B cell (primary cell): Measurements from ENCODE around the gene ARHGDIA. TPM values are rescaled to one million over a fixed set of nuclear protein-coding genes. Genes with fewer than 3 reads are reported as not detected.

ENCODE experiments used
- ATAC-seq: fragments of 200-7000 bp; cut with Tn5 transposase; one replicate; pipeline ENCODE4 v1.10.0; 2021; ENCODE audit warnings: low read depth, mild to moderate bottlenecking, moderate number of reproducible peaks, moderate library complexity
- CTCF ChIA-PET: fragments of 350-600 bp; sonication (Branson Sonifier 250); formaldehyde crosslinking; loops from one replicate; lab custom pipeline; 2021; ENCODE audit warnings: antibody characterized with exemption, inconsistent platforms; lab: Charles Lee
- POLR2A ChIA-PET: fragments of 350-600 bp; sonication (Branson Sonifier 250); formaldehyde crosslinking; loops from one replicate; lab custom pipeline; 2021; ENCODE audit warnings: antibody characterized with exemption; lab: Charles Lee
- DNase-seq: peaks from one replicate; pipeline ENCODE4 v3.0.0; 2013
- H2AFZ ChIP-seq: 2 replicates; pipeline ENCODE4 v1.6.1; 2012; ENCODE audit warnings: mild to moderate bottlenecking, low read depth, low read length; ENCODE audit not compliant: insufficient read depth, poor library complexity, severe bottlenecking
- H3K27ac ChIP-seq, 2 donors: 1 replicate in 1 of 2; 2 replicates in 1 of 2; pipeline ENCODE4 v1.5.1; 2012 to 2013; ENCODE audit warnings: low read length in 2 of 2, mild to moderate bottlenecking in 2 of 2, moderate library complexity in 1 of 2
- H3K27me3 ChIP-seq, 4 experiments: fragments of 200-600 bp in 1 of 4; sonication (generic) in 1 of 4; replicated peaks in 1 of 4; 1 replicate in 2 of 4; 2 replicates in 2 of 4; pipeline versions ENCODE4 v1.6.1 to v1.7.0; 2013 to 2016; ENCODE audit warnings: low read length in 3 of 4, mild to moderate bottlenecking in 2 of 4, mixed read lengths in 1 of 4, moderate library complexity in 1 of 4; ENCODE audit not compliant: insufficient read depth in 4 of 4, control insufficient read depth in 3 of 4; ENCODE audit errors: control extremely low read depth in 1 of 4
- H3K36me3 ChIP-seq, 2 experiments: replicated peaks in 1 of 2; 1 replicate in 1 of 2; 2 replicates in 1 of 2; pipeline versions ENCODE4 v1.6.1 to v1.7.1; 2013; ENCODE audit warnings: low read length in 1 of 2; ENCODE audit not compliant: insufficient read depth in 2 of 2, control insufficient read depth in 1 of 2; ENCODE audit errors: control extremely low read depth in 1 of 2, extremely low read depth in 1 of 2
- H3K4me1 ChIP-seq, 2 donors: fragments of 200-600 bp in 1 of 2; sonication (generic) in 1 of 2; 1 replicate in 1 of 2; 2 replicates in 1 of 2; pipeline versions ENCODE4 v1.5.1 to v1.6.1; 2013 to 2017; ENCODE audit warnings: low read length in 2 of 2; ENCODE audit not compliant: control insufficient read depth in 2 of 2, insufficient read depth in 2 of 2
- H3K4me2 ChIP-seq: replicated peaks from 2 replicates; pipeline ENCODE3; 2012; ENCODE audit warnings: mild to moderate bottlenecking, low read depth, low read length; ENCODE audit not compliant: poor library complexity, severe bottlenecking
- H3K4me3 ChIP-seq, 5 experiments: fragments of 200-600 bp in 1 of 5; sonication (generic) in 1 of 5; 1 replicate in 3 of 5; 2 replicates in 2 of 5; pipeline versions ENCODE4 v1.5.1 to v1.7.0; 2011 to 2016; ENCODE audit warnings: low read length in 4 of 5, mild to moderate bottlenecking in 4 of 5, low read depth in 2 of 5, control low read depth in 1 of 5, moderate library complexity in 1 of 5; ENCODE audit not compliant: insufficient read depth in 1 of 5; ENCODE audit errors: control extremely low read depth in 1 of 5, extremely low read depth in 1 of 5
- H3K79me2 ChIP-seq: fragments of 200-600 bp; sonication (generic); one replicate; pipeline ENCODE4 v1.6.0; 2016; ENCODE audit warnings: low read length; ENCODE audit not compliant: control insufficient read depth, insufficient read depth
- H3K9ac ChIP-seq: fragments of 200-600 bp; sonication (generic); 2 replicates; pipeline ENCODE4 v1.6.1; 2017; ENCODE audit warnings: mild to moderate bottlenecking, low read length, moderate library complexity
- H3K9me3 ChIP-seq, 3 donors: one replicate each; pipeline versions ENCODE4 v1.6.1 to v1.7.1; 2013; ENCODE audit warnings: low read length in 2 of 3; ENCODE audit not compliant: control insufficient read depth in 2 of 3, insufficient read depth in 1 of 3; ENCODE audit errors: control extremely low read depth in 1 of 3
- H4K20me1 ChIP-seq: 2 replicates; pipeline ENCODE4 v1.6.0; 2012; ENCODE audit warnings: mild to moderate bottlenecking, low read length; ENCODE audit not compliant: insufficient read depth, control insufficient read depth, poor library complexity, severe bottlenecking
- H3K27ac Mint-ChIP-seq: one replicate; pipeline ENCODE4 v1.8.0; 2021; ENCODE audit warnings: mixed read lengths
- H3K27me3 Mint-ChIP-seq: one replicate; pipeline ENCODE4 v1.8.0; 2021; ENCODE audit warnings: mixed read lengths
- H3K4me1 Mint-ChIP-seq: one replicate; pipeline ENCODE4 v1.8.0; 2021; ENCODE audit warnings: mixed read lengths
- H3K4me3 Mint-ChIP-seq: one replicate; pipeline ENCODE4 v1.8.0; 2021; ENCODE audit warnings: mixed read lengths
- H3K9me3 Mint-ChIP-seq: one replicate; pipeline ENCODE4 v1.8.0; 2022; ENCODE audit warnings: mixed read lengths; ENCODE audit not compliant: insufficient read depth
- CTCF ChIP-seq: fragments of 200-600 bp; IDR thresholded peaks from one replicate; pipeline ENCODE4 v1.8.0; 2022; ENCODE audit warnings: antibody characterized with exemption, mild to moderate bottlenecking
- EZH2 ChIP-seq: IDR thresholded peaks from 2 replicates; pipeline ENCODE4 v1.6.1; 2012; ENCODE audit warnings: borderline replicate concordance, low read depth, mild to moderate bottlenecking, moderate library complexity, low read length; ENCODE audit not compliant: insufficient read depth, poor library complexity, severe bottlenecking
- WGBS: methylation state at CpG from one replicate; pipeline ENCODE4 v1.1.5; 2013; ENCODE audit warnings: missing lambda C conversion rate; ENCODE audit not compliant: insufficient coverage; 5-methylcytosine and 5-hydroxymethylcytosine counted together
- intact Hi-C: fragments of 100-400 bp; cut with micrococcal nuclease; formaldehyde crosslinking; loops from one replicate; pipeline ENCODE4 v1.10.0; 2022
- polyA plus RNA-seq: library from polyadenylated mRNA; depleted of rRNA; stranded (reverse); fragments of >200 nt; gene quantifications from 2 replicates; pipeline ENCODE4 v1.2.3, GENCODE V29; 2012
- total RNA-seq, 2 donors: library from RNA; stranded (reverse); fragments of 120-200 nt in 1 of 2; gene quantifications; 1 replicate in 1 of 2; 2 replicates in 1 of 2; pipeline versions ENCODE4 v1.2.3 to v1.2.4, GENCODE V29; 2013 to 2022

ARHGDIA gene
- total and polyA plus RNA-seq, 2 donors (not counting 1 experiment from before 2014, with no cell fraction given), result 262 to 510 TPM

- TF ChIP-seq CTCF, result no peak
- no peak for TF ChIP-seq EZH2
- Histone ChIP-seq H3K79me2 (peaks cover 30% of the 10 kb centered on the region), H3K4me3 (no peak overlapping the region), H2AFZ (no peak overlapping the region), H3K27ac (no peak overlapping the region), H3K36me3 (peaks cover 0 to 14% of the 10 kb centered on the region in 2 experiments), H3K27me3 (no peaks in the 10 kb centered on the region), H3K9ac (no peak overlapping the region), H3K4me1 (peaks cover 5 to 9% of the 10 kb centered on the region in 2 donors), H3K9me3 (no peaks in the 10 kb centered on the region), H3K4me2 (no peak overlapping the region), H4K20me1 (no peaks in the 10 kb centered on the region)
- DNase-seq (no peak), ATAC-seq (no peak)
- POLR2A ChIA-PET, result interaction anchor here (0.7 kb wide), 1 partner anchor 11 kb away, joined by 4 read pairs; no protein-coding TSS in a partner anchor
- H3K9me3 Mint-ChIP-seq, result no peaks in the 10 kb centered on the region
- CTCF ChIA-PET, result no interaction called here
- no peak overlapping the region for H3K27ac Mint-ChIP-seq
- H3K4me1 Mint-ChIP-seq, result peaks cover 8% of the 10 kb centered on the region
- H3K27me3 Mint-ChIP-seq, result no peaks in the 10 kb centered on the region
- intact Hi-C loops, result no loop called here
- WGBS, result 100% methylated on average over 3 of the region's 5 CpGs
- H3K4me3 Mint-ChIP-seq, result no peak overlapping the region
Observed at GRCh38 chr17:81877569-81877968, 6.4 kb upstream of the ARHGDIA start.
